IPS DF 4.7 (cell line): ENCODE measurements around the gene DUSP28.

Experiments
- DNase-seq: peaks from one replicate; pipeline ENCODE4 v3.0.0-alpha.2; 2013; ENCODE audit warnings: low spot score; ENCODE audit errors: extremely low read depth

Gene DUSP28

GRCh38 chr2:240572141-240573031 is 12.2 kb downstream of the DUSP28 start:
- DNase-seq, result no peak

GRCh38 chr2:240573071-240573515 is 12.9 kb downstream of the DUSP28 start:
- no peak for DNase-seq

- DNase-seq, result no peak
Measured at GRCh38 chr2:240573516-240574385, 13.6 kb downstream of the DUSP28 start.

- DNase-seq, result no peak
Measured at GRCh38 chr2:240574386-240575100, 14.4 kb downstream of the DUSP28 start.

GRCh38 chr2:240575101-240575965 is 15.2 kb downstream of the DUSP28 start:
- DNase-seq, result no peak

- no peak for DNase-seq
Measured at GRCh38 chr2:240576036-240576435, 15.9 kb downstream of the DUSP28 start.

- DNase-seq, result no peak
Measured at GRCh38 chr2:240576436-240577205, 16.5 kb downstream of the DUSP28 start.

- no peak for DNase-seq
Measured at GRCh38 chr2:240577281-240578109, 17.3 kb downstream of the DUSP28 start.

- DNase-seq, result no peak
Measured at GRCh38 chr2:240578110-240578450, 17.9 kb downstream of the DUSP28 start.

GRCh38 chr2:240578488-240578887 is 18.3 kb downstream of the DUSP28 start:
- DNase-seq, result no peak

GRCh38 chr2:240579071-240579762 is 19.1 kb downstream of the DUSP28 start:
- DNase-seq, result no peak

GRCh38 chr2:240579771-240580614 is 19.8 kb downstream of the DUSP28 start:
- DNase-seq, result no peak

- no peak for DNase-seq
Measured at GRCh38 chr2:240581811-240582210, 21.7 kb downstream of the DUSP28 start.

- no peak for DNase-seq
Measured at GRCh38 chr2:240582781-240583180, 22.6 kb downstream of the DUSP28 start.

GRCh38 chr2:240583774-240584173 is 23.6 kb downstream of the DUSP28 start:
- DNase-seq, result no peak

- DNase-seq, result no peak
Measured at GRCh38 chr2:240584486-240585031, 24.4 kb downstream of the DUSP28 start.

GRCh38 chr2:240585101-240585500 is 24.9 kb downstream of the DUSP28 start:
- DNase-seq, result no peak
